GM21381 (cell line): ENCODE results near the gene SHISA5.
A peak's percentile ranks its signal among the peaks of the same experiment; 100 is the strongest.
"Not testable (repeated sequence)": the region's sequence is repeated elsewhere in the genome, so short reads cannot be mapped to it uniquely, and the experiment has no call there.

Source experiments
- ATAC-seq: cut with Tn5 transposase; IDR thresholded peaks from one replicate; pipeline ENCODE4 v1.9.1; 2021; ENCODE audit warnings: mild to moderate bottlenecking, moderate library complexity; ENCODE audit not compliant: unreplicated experiment

Gene SHISA5

DNA sequence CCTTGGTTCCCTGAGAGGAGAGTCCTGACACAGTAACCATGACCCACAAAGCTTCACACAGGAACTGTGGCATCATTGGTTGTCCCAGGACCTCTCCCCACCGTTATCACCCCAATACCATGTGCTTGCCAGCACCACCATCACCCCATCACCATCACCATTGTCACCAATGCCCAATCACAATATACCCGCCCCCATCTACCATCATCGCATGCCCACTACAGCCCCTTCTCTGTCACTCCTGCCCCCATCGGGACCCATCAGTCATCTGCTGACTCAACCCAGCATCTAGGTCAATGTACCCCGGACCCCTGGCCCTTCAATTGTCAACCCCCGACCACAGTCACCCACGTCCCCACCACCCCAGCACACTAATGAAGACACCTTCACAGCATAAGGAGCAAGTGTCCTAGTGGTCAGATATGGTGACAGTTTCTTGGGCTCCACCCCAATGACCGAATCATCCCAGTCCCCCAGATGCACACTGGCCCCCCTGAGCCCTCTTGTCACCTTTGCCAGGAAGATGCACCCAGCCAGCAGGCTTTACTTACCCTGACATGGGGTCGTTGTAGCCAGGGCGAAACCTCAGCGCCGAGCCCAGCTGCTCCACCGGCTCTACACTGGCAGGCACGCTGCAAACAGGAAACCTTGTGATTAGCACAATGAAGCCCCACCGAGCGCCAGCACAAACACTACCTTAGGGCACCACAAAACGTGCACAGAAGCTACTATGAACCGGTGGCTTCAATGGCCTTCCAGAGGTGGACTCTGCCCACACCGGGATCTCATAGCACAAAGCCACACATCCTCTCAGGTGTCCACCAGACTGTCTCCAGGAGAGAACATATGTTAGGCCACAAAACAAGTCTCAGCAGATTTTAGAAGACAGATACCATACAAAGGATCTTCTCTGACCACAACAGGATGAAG is 25.1 kb downstream of the SHISA5 start:
- no peak for ATAC-seq

DNA sequence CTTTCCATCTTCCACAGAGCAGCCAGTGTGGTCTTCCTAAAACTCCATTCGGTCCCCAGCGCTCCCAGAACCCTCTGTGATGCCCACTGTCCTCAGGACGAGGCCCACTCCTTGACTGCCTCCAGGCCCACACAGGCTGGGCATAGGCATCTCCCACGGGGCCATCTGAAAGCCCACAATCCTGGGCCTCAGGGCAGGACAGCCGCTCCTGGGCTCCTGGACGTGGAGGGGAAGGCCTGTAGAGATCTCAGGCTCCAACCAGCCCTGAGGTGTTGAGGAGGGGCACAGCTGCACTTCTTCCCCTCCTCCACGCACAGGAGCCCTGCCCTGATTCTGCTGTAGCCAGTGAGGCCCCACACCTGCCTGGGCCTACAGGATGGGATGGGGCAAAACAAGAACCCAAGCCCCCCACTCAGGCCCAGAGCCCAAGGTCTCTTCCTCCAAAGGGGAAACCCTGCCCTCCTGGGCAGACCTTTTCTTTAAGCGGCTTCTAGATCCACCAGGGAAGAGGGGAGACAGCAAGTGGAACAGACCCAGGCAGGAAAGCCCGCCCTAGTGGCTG is 25.9 kb downstream of the SHISA5 start:
- no peak for ATAC-seq

DNA sequence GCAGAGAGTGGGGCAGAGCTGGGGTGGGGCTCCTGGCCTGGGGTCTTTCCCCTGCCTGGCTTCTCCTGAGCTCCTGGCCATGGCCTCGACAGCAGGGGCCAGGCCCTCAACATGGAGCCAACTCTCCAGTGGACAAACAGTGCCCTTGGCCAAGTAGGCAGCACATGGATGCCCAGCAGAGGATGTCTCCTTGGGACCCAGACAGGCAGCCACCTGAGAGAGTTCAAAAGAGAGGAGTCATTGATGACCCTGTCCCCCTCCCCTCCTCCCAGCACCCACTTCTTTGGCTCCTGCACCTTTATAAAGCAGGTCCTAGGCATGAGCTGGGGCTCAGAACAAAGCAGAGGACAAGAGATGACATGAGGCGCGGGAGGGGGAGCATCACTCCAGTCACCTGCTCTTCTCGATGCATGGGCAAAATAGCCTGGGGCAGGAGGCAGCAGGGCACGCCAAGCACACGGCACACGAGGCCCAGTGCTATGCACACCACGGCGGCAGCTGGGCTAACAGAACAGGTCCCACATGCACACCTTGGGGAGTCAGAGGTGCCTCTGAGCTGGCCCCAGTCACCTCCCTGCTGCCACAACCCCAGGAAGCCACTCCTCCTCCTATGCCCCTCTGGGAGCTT is 27.4 kb downstream of the SHISA5 start:
- no peak for ATAC-seq

DNA sequence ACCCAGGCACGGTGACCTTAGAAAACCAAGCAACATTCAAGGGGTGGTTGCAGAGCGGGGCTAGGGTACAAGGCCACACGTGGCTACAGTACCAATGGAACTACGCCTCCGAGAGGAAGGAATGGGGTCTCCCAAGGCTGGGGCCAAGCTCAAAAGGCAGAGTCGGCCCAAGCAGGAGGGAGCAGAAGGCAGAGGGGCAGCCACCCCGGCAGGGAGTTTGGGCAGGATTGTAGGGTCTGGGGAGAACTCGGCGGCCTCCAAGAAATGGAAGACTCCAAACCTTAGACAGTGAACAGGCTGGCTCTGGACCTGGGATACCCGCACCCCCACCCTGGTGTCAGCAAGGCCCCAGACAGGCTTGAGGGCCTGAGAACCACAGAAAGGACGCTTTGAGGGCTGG is 28.8 kb downstream of the SHISA5 start:
- no peak for ATAC-seq

DNA sequence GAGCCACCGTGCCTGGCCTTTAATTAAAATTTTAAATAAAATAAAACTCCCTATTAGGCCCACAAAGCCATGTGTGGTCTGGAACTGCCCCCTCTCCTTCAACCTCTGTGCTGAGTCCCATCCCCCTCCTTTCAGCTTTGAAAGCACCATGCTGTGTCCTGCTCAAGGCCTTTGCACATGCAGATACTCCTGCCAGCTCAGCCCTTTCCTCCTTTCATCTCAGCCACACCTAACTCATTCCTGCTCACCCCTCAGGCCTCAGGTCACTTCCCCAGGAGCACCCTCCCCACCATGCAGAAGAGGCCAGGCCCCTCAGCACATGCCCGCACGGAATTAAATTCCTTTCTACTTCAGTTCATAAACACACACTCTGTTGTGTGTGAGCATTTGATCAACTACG is 29.4 kb downstream of the SHISA5 start:
- no peak for ATAC-seq

DNA sequence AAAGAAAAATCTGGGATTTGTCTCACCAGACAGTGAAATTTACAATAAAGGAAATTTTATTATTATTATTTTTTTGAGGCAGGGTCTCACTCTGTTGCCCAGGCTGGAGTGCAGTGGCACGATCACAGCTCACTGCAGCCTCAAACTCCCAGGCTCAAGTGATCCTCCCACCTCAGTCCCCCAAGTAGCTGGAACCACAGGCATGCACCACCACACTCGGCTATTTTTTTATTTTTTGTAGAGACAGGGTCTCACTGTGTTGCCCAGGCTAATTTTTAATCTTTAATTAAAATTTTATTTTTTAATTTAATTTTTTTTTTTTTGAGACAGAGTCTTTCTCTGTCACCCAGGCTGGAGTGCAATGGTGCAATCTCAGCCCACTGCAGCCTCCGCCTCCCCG is 29.9 kb downstream of the SHISA5 start:
- ATAC-seq: not testable (repeated sequence)

DNA sequence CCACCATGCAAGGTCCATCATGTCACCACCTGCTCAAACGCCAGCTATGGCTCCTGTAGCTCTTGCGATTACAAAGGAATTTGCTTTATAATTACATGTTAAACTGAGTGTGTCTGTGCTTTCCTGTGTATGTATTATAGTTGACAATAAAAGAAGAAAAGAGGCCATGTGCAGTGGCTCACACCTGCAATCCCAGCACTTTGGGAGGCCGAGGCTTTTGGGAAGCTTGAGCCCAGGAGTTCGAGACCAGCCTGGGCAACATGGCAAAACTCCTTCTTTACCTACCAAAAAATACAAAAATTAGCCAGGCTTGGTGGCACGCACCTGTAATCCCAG is 30.4 kb downstream of the SHISA5 start:
- no peak for ATAC-seq

DNA sequence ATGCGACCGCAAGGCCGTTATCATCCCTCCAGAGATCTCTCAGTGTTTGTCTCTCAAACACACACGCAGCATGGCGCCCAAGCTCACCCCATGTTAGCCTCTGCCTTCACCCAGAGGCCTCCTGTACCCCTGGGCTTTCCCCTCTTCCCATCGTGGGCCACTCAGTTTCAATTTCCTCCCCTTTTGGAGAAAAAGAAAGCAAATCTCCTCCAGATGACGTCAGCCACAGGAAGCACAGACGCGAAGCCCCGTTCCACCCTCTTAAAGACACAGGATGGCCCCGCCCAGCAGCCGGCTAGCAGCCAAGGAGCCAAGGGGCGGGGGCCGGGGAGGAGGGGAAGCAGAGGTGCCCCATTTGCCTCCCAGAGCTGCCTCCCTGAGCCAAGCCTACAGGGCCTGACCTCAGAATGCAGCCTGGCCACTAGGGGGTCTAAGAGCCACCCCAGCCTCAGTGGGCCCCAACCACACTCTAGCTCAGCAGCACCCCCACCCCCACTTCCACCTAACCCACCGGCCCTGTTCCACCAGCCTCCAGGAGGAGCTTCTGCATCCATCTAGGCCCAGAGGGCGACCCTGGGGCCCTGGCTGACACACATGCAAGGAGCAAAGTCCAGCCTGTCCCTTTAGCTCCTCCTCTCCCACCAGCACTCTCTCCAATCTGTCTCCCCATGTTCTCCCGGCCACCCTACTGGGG is 30.9 kb downstream of the SHISA5 start:
- peak; percentile 85 for ATAC-seq

DNA sequence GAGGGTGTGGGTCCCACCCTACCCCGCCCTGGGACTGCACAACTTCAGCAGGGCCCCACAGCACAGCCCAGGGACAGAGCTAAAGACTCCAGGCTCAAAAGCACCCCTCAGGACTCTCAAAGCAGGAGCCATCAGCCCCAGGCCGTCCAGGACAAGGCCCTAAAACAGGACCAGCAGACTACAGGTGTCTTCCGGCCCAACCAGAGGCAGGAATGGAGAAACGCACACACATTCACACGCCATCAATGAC is 31.4 kb downstream of the SHISA5 start:
- ATAC-seq: peak; percentile 11

DNA sequence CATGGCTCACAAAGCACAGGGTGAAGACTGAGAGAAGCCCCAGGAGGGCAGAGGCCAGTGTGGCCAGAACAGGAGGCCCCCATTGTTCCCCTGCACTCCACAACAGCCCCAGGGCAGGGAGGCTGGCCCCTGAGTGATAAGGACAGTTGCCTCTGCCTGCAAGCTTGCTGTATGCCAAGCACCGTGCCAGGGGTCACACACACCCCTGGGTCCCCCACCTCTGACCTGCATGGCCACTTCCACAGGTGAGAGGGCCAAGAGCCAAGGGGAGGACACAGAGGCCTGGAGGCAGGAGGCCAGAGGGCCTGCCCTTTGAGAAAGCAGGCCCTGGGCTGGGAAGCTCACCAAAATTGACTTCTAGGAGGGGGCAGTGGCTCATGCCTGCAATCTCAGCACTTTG is 33.7 kb downstream of the SHISA5 start:
- no peak for ATAC-seq

DNA sequence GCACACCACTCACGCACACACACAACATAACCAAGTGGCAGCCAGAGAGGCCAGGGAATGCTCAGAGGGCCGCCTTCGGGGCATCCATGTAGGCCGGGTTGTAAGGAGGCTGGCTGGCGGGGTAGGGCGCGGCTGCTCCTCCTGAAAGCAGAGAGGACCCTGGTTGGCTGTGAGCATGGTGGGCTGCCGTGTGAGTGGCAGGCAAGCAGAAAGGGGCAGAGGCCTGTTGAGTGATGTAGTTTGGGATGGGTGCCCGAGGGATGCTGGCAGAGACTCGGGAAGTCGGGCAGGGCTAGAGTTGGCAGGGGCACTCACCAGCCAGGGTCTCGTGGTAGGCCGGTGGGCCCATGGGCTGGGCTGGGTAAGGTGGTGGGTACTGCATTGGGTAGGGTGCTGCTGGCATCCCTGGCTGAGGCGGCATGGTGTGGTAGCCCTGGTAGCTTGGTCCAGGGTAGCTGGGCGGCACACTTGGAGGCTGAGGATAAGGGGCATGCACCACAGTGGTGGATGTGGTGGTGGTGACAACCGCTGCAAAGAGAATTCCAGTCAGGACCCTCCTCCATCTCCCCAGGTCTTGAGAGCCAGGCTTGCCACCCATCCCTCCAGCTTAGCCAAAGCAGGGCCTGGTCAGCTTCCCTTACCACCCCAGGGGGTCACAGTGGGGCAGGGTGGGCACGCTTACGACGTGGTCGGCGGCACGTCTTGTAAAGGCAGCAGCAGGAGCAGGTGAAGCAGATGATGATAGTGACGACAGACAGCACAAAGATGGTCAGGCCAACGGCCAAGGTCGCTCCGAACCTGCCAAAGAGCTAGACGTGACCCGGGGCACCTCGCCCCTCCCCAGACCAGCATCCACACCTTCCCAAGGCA is 34.7 kb downstream of the SHISA5 start:
- no peak for ATAC-seq

DNA sequence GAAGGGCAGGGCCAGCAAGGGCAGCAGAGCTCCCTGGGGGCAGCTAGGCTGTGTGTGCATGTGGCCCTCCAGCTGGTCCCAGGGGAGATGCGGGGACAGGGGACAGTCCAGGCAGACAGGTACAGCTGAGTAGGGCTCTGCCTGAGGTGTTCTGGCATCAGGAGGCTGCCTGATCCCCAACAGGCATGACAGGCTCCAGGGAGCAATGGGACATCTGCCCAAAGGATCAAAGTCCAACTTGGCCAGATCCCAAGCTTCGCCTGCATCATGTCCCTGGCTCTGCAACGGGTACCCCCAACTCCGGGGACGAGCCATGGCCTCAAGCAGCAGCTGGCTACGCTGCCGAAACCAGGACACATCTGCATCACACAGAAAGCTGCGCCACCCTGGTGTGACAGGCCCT is 35.6 kb downstream of the SHISA5 start:
- ATAC-seq: no peak

DNA sequence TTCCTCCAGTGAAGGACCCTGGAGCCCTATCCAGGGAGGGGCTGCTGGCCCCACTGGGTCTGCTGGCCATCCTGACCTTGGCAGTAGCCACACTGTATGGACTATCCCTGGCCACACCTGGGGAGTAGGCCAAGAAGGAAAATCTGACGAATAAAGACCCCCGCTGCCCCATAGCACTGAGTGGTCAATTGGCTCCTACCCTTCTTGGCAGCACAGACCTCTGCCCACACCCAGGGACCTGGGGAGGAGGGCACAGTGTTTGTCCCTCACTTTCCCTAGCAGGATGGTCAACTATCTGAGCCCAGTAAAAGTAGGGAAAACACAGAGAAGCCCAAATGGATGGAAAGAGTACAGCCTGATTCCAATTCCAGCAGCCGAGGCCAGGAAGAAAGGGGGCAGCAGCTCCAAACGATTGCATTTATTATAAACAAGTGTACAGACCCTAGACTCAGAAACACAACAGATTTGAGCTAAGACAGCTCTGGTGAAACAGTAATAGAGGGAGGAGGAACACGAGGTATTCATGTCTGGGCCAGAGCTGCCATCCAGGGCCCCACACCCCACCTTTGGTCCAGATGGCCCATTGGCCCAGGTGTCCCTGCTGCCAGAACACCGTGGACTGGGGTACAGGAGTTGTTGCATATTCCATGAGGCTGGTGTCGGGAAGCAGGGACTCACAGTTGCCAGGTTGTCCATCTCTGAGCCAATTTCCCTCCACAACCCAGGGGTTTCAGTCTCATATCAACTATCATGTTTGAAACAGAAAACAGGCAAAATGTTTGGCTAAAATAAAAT is 36.3 kb downstream of the SHISA5 start:
- no peak for ATAC-seq

DNA sequence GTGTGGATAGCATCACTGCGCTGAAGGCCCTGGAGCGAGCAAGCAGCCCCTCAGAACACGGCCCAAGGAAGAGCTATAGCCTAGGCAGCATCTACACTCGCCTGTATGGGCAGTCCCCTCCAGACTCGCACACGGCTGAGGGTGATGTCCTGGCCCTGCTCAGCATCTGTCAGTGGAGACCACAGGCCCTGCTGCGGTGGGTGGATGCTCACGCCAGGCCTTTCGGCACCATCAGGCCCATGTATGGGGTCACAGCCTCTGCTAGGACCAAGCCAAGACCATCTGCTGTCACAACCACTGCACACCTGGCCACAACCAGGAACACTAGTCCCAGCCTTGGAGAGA is 36.9 kb downstream of the SHISA5 start:
- no peak for ATAC-seq

DNA sequence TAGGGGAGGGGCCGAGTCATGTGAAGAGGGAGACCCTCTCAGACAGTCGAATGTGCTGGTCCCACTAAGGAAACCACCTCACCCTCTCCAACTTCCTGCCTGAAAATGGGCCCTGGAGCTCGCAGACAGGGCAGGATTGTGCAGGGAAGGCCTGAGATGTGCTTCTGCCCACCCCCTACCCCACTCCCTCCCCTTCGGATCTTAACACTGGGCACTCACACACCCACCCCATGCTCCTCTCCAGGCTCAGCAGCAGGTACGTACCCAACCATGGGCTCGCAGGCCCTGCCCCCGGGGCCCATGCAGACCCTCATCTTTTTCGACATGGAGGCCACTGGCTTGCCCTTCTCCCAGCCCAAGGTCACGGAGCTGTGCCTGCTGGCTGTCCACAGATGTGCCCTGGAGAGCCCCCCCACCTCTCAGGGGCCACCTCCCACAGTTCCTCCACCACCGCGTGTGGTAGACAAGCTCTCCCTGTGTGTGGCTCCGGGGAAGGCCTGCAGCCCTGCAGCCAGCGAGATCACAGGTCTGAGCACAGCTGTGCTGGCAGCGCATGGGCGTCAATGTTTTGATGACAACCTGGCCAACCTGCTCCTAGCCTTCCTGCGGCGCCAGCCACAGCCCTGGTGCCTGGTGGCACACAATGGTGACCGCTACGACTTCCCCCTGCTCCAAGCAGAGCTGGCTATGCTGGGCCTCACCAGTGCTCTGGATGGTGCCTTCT is 37.4 kb downstream of the SHISA5 start:
- ATAC-seq: peak; percentile 4

DNA sequence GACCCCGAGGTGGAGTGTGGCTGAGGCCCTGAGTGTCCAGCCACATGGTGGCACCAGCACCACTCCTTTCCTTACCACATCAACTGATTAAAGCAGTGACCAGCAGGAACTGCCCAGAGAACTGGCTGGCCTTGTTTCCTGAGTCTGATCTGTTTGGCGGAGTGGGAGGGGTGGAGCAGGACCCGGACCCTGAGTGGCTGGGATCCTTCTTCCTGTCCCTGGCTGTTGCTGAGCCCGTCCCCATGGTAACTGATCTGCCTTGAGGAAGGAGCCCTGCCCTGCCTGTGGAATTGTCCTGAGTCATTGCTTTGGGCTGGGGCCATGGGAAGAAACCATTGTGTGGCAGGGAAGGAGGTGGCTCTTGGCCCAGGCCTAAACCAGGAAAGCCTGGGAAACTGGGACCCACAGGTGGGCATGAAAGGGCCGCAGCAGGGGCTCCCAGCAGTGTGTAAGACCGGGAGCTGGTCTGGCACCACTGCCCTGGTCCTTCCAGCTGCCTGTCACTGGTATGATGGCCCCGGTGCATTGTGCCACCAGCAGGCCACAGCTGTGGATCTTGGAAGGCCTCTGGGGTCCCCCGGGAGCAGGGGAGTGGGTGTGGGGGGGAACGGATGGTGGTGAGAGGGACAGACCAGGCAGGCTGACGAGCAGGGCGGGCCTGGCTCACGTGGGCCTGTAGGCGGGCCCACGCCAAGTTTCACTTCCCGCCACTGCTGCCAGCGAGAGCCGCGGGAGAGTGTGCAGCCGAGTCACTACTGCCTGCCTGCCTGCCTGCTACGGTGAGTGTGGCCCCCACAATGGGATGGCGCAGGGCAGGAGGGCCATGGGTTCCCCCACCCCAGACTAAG is 38.2 kb downstream of the SHISA5 start:
- ATAC-seq: peak; percentile 81

DNA sequence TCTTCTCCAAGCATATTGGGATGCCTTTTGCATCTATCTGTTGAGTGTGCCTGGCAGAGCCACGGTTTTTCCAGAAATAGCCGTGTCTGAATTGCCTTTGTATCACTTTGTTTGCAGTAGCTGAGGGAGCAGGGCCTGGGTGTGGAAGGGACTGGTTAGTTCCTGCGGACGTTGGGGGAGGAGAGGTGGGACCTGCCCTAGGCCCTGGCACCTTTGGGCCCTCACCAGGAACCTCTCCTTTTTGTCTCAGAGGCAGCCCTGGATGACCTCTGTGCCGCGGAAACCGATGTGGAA is 38.8 kb downstream of the SHISA5 start:
- no peak for ATAC-seq

DNA sequence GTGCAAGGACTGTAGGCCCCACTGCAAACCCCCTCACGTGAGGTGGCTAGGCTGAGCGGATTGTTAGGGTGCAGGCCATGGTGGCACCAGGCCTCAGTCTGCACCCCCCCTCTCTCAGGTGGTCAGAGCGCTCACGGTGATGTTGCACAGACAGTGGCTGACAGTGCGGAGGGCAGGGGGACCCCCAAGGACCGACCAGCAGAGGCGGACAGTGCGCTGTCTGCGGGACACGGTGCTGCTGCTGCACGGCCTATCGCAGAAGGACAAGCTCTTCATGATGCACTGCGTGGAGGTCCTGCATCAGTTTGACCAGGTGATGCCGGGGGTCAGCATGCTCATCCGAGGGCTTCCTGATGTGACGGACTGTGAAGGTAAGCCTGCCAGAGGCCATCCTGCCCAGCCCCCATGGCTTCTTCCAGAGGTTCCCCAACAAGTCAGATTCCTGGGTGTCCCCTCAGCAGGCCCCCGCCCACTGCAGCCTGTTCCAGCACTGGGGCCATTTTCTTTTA is 39.2 kb downstream of the SHISA5 start:
- ATAC-seq: no peak

DNA sequence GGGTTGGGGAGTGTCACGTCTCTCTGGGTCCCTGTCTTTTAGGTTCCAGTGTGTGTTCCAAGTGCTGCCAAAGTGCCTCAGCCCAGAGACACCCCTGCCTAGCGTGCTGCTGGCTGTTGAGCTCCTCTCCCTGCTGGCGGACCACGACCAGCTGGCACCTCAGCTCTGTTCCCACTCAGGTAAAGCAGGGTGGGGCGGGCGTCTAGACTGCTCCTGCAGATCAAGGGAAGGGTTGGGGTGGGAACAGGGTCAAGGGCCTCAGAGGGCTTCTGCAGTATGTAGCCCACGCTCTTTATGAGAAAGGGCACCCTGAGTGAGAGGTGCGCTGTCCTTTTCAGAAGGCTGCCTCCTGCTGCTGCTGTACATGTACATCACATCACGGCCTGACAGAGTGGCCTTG is 40.3 kb downstream of the SHISA5 start:
- ATAC-seq: no peak
